Measurements from ENCODE around the gene DVL1.

- TF ChIP-seq POLR2AphosphoS5 (IDR thresholded peaks at IDR 0.05; ENCODE audit: low read depth, low read length) (no peak), REST (IDR thresholded peaks at IDR 0.05; ENCODE audit: insufficient read depth in 1 of 2, low read depth in 2 of 2, low read length in 2 of 2) (no peak), SIN3A (IDR thresholded peaks at IDR 0.05; ENCODE audit: borderline replicate concordance, insufficient read depth, low read length) (no peak)
Measured at GRCh38 chr1:1308756-1309250, 40.4 kb downstream of the DVL1 start.
